Mesenchymal stem cell (in vitro differentiated cells and primary cell): ENCODE measurements around the gene PFKFB4.
"Not testable (repeated sequence)": the region's sequence is repeated elsewhere in the genome, so short reads cannot be mapped to it uniquely, and the experiment has no call there.

Experiments used
- DNase-seq: peaks from one replicate; pipeline ENCODE4 v3.0.0-alpha.2; 2013
- H2AFZ ChIP-seq: one replicate; pipeline ENCODE4 v1.6.1; 2013; ENCODE audit warnings: low read depth, mild to moderate bottlenecking, control low read depth, inconsistent platforms, low read length, moderate library complexity
- H2AK5ac ChIP-seq: 2 replicates; pipeline ENCODE4 v1.6.1; 2013; ENCODE audit warnings: low read length, moderate library complexity, mild to moderate bottlenecking, inconsistent platforms; ENCODE audit not compliant: severe bottlenecking
- H2BK120ac ChIP-seq: one replicate; pipeline ENCODE4 v1.6.1; 2013; ENCODE audit warnings: low read depth, mild to moderate bottlenecking, inconsistent platforms, low read length, moderate library complexity
- H2BK12ac ChIP-seq, 2 experiments: one replicate each; pipeline ENCODE4 v1.6.1; 2013; ENCODE audit warnings: inconsistent platforms in 2 of 2, low read length in 2 of 2, mild to moderate bottlenecking in 2 of 2, moderate library complexity in 2 of 2, control low read depth in 1 of 2
- H2BK15ac ChIP-seq: one replicate; pipeline ENCODE4 v1.6.1; 2013; ENCODE audit warnings: mild to moderate bottlenecking, low read depth, inconsistent platforms; ENCODE audit not compliant: poor library complexity, severe bottlenecking
- H2BK5ac ChIP-seq: 2 replicates; pipeline ENCODE4 v1.6.1; 2013; ENCODE audit warnings: low read depth, mild to moderate bottlenecking, low read length, control low read depth, inconsistent platforms; ENCODE audit not compliant: poor library complexity, severe bottlenecking
- H3K14ac ChIP-seq, 2 experiments: one replicate each; pipeline ENCODE4 v1.6.1; 2013; ENCODE audit warnings: inconsistent platforms in 2 of 2, low read length in 2 of 2, control low read depth in 1 of 2, mild to moderate bottlenecking in 1 of 2, moderate library complexity in 1 of 2
- H3K18ac ChIP-seq, 2 experiments: one replicate each; pipeline ENCODE4 v1.6.1; 2013; ENCODE audit warnings: inconsistent platforms in 2 of 2, low read length in 2 of 2, control low read depth in 1 of 2, low read depth in 1 of 2, mild to moderate bottlenecking in 1 of 2
- H3K23ac ChIP-seq, 2 experiments: one replicate each; pipeline ENCODE4 v1.6.1; 2013; ENCODE audit warnings: inconsistent platforms in 2 of 2, low read length in 2 of 2, mild to moderate bottlenecking in 2 of 2, moderate library complexity in 2 of 2, control low read depth in 1 of 2
- H3K27ac ChIP-seq: 2 replicates; pipeline ENCODE4 v1.5.1; 2013; ENCODE audit warnings: mild to moderate bottlenecking, moderate library complexity, low read length, control low read depth, inconsistent platforms; ENCODE audit not compliant: poor library complexity, severe bottlenecking
- H3K27me3 ChIP-seq, 2 experiments: 2 replicates each; pipeline versions ENCODE4 v1.6.1 to v1.7.0; 2013; ENCODE audit warnings: low read length in 2 of 2, mild to moderate bottlenecking in 2 of 2, moderate library complexity in 2 of 2, control low read depth in 1 of 2, inconsistent platforms in 1 of 2; ENCODE audit not compliant: control insufficient read depth in 1 of 2, insufficient read depth in 1 of 2
- H3K36me3 ChIP-seq, 2 experiments: 2 replicates each; pipeline versions ENCODE4 v1.6.1 to v1.7.0; 2013; ENCODE audit warnings: low read length in 2 of 2, control low read depth in 1 of 2, inconsistent platforms in 1 of 2, low read depth in 1 of 2, mild to moderate bottlenecking in 1 of 2; ENCODE audit not compliant: insufficient read depth in 2 of 2, control insufficient read depth in 1 of 2
- H3K4ac ChIP-seq, 2 experiments: one replicate each; pipeline ENCODE4 v1.6.1; 2013; ENCODE audit warnings: inconsistent platforms in 2 of 2, low read length in 2 of 2, mild to moderate bottlenecking in 2 of 2, moderate library complexity in 2 of 2, control low read depth in 1 of 2, low read depth in 1 of 2
- H3K4me1 ChIP-seq: 2 replicates; pipeline ENCODE4 v1.6.1; 2013; ENCODE audit warnings: low read depth, low read length, control low read depth; ENCODE audit not compliant: control insufficient read depth, insufficient read depth
- H3K4me2 ChIP-seq: 2 replicates; pipeline ENCODE4 v1.6.1; 2013; ENCODE audit warnings: low read length, mild to moderate bottlenecking, inconsistent platforms; ENCODE audit not compliant: poor library complexity, severe bottlenecking
- H3K4me3 ChIP-seq, 2 experiments: 2 replicates each; pipeline versions ENCODE4 v1.5.1 to v1.7.0; 2013; ENCODE audit warnings: low read length in 2 of 2, mild to moderate bottlenecking in 2 of 2, control low read depth in 1 of 2, low read depth in 1 of 2; ENCODE audit not compliant: insufficient read depth in 1 of 2
- H3K79me1 ChIP-seq: replicated peaks from 2 replicates; pipeline ENCODE4 v1.6.1; 2013; ENCODE audit warnings: mild to moderate bottlenecking, control low read depth, low read length, inconsistent platforms; ENCODE audit not compliant: poor library complexity, severe bottlenecking
- H3K9ac ChIP-seq: 2 replicates; pipeline ENCODE4 v1.7.0; 2013; ENCODE audit warnings: mild to moderate bottlenecking, low read length, moderate library complexity
- H3K9me3 ChIP-seq: 2 replicates; pipeline ENCODE4 v1.7.0; 2013; ENCODE audit warnings: mild to moderate bottlenecking, low read length; ENCODE audit not compliant: control insufficient read depth
- H4K8ac ChIP-seq: one replicate; pipeline ENCODE4 v1.6.1; 2013; ENCODE audit warnings: inconsistent platforms, mild to moderate bottlenecking, low read length, moderate library complexity
- H4K91ac ChIP-seq: one replicate; pipeline ENCODE4 v1.6.1; 2013; ENCODE audit warnings: mild to moderate bottlenecking, low read length, inconsistent platforms
- WGBS: methylation state at CpG from one replicate; pipeline ENCODE4 v1.1.7; 2013; ENCODE audit warnings: mixed read lengths; 5-methylcytosine and 5-hydroxymethylcytosine counted together

PFKFB4 gene

GRCh38 chr3:48532977-48533337 lies 23.6 kb downstream of the PFKFB4 start:
- Histone ChIP-seq H2AK5ac (no peak overlapping the region), H3K23ac (no peak overlapping the region), H3K27me3 (no peaks in the 10 kb centered on the region), H3K4ac (no peak overlapping the region), H4K8ac (no peak overlapping the region), H3K27ac (no peak overlapping the region), H3K79me1 (peaks cover 5% of the 10 kb centered on the region), H2BK15ac (no peak overlapping the region), H3K4me3 (no peak overlapping the region), H2BK120ac (no peak overlapping the region), H3K4me2 (no peak overlapping the region), H3K14ac (no peak overlapping the region), H3K36me3 (peaks cover 17 to 36% of the 10 kb centered on the region in 2 experiments), H3K18ac (no peak overlapping the region), H4K91ac (no peak overlapping the region), H3K4me1 (no peaks in the 10 kb centered on the region), H2BK12ac (no peak overlapping the region), H2AFZ (no peak overlapping the region), H2BK5ac (no peak overlapping the region), H3K9me3 (no peaks in the 10 kb centered on the region), H3K9ac (no peak overlapping the region)
- WGBS: no CpG with 5 or more reads among the region's 2 CpGs
- DNase-seq: no peak

DNA sequence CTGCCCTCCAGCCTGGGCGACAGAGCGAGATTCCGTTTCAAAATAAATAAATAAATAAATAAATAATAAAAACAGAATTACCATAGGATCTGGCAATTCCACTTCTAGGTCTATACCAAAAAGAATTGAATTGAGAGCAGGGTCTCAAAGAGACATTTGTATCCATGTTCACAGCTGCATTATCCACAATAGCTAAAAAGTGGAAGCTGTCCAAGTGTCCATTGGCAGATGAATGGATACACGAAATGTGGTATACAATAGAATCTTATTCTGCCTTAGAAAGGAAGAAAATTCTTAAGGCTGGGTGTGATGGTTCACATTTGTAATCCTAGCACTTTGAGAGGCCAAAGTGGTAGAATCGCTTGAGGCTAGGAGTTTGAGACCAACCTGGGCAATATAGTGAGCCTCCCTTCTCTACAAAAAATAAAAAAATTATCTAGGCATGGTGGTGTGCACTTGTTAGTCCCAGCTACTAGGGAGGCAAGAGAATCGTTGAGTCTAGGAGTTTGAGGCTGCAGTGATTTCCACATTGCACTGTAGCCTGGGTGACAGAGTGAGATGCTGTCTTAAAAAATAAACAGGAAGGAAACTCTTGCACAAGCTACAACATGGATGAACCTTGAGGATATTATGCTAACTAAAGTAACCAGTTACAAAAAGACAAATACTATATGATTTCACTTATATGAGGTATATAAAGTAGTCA lies 24.2 kb downstream of the PFKFB4 start:
- no peak overlapping the region for H2BK5ac ChIP-seq
- H3K9ac ChIP-seq: no peak overlapping the region
- peak; percentile 22 for DNase-seq
- no peak overlapping the region for H3K27ac ChIP-seq
- WGBS: 88% methylated on average over 2 of the region's 6 CpGs
- H3K4ac ChIP-seq: no peak overlapping the region
- H3K79me1 ChIP-seq: peaks cover 5% of the 10 kb centered on the region
- H2BK120ac ChIP-seq: no peak overlapping the region
- no peaks in the 10 kb centered on the region for H3K4me1 ChIP-seq
- H3K18ac ChIP-seq: no peak overlapping the region
- no peak overlapping the region for H3K4me3 ChIP-seq
- no peak overlapping the region for H3K23ac ChIP-seq
- no peak overlapping the region for H3K14ac ChIP-seq
- no peak overlapping the region for H2BK15ac ChIP-seq
- no peak overlapping the region for H2BK12ac ChIP-seq
- no peak overlapping the region for H4K91ac ChIP-seq
- no peak overlapping the region for H3K4me2 ChIP-seq
- H2AK5ac ChIP-seq: no peak overlapping the region
- H3K27me3 ChIP-seq: no peaks in the 10 kb centered on the region
- H3K9me3 ChIP-seq: no peaks in the 10 kb centered on the region
- peaks cover 19 to 38% of the 10 kb centered on the region in 2 experiments for H3K36me3 ChIP-seq
- no peak overlapping the region for H4K8ac ChIP-seq
- no peak overlapping the region for H2AFZ ChIP-seq

GRCh38 chr3:48530701-48531100 lies 25.9 kb downstream of the PFKFB4 start:
- not testable (repeated sequence) for H3K14ac ChIP-seq, H3K4ac ChIP-seq, DNase-seq

GRCh38 chr3:48528754-48529153 lies 27.8 kb downstream of the PFKFB4 start:
- Histone ChIP-seq H3K9ac (no peak overlapping the region), H3K14ac (no peak overlapping the region), H3K27me3 (no peaks in the 10 kb centered on the region), H3K9me3 (no peaks in the 10 kb centered on the region), H3K79me1 (peaks cover 6% of the 10 kb centered on the region), H2BK12ac (no peak overlapping the region), H3K4me3 (no peak overlapping the region), H2BK5ac (no peak overlapping the region), H3K27ac (no peak overlapping the region), H3K36me3 (peaks cover 4 to 33% of the 10 kb centered on the region in 2 experiments), H2AK5ac (no peak overlapping the region), H3K4me2 (no peak overlapping the region), H2BK120ac (no peak overlapping the region), H2BK15ac (no peak overlapping the region), H3K18ac (no peak overlapping the region), H3K23ac (no peak overlapping the region), H3K4ac (no peak overlapping the region), H3K4me1 (no peaks in the 10 kb centered on the region), H4K91ac (no peak overlapping the region), H4K8ac (no peak overlapping the region), H2AFZ (no peak overlapping the region)
- 99% methylated on average over 3 of the region's 3 CpGs for WGBS
- no peak for DNase-seq

More at GRCh38 chr3:48530701-48531100, 25.9 kb downstream of the PFKFB4 start:
- H3K18ac ChIP-seq, H2BK120ac ChIP-seq, H2BK15ac ChIP-seq, H3K27ac ChIP-seq, H3K4me3 ChIP-seq, H3K23ac ChIP-seq, H4K91ac ChIP-seq, H2AK5ac ChIP-seq, H2AFZ ChIP-seq, H3K27me3 ChIP-seq, H3K9ac ChIP-seq, H2BK5ac ChIP-seq, H3K4me1 ChIP-seq, H3K79me1 ChIP-seq, H2BK12ac ChIP-seq, H3K4me2 ChIP-seq, H3K9me3 ChIP-seq, H4K8ac ChIP-seq: not testable (repeated sequence)
- peaks cover 12 to 28% of the 10 kb centered on the region in 2 experiments for H3K36me3 ChIP-seq
- WGBS: 100% methylated on average over 3 of the region's 4 CpGs
